Nephron (organoid): Measurements from ENCODE around the gene GSG1L.

ENCODE experiments used
- H3K27ac Mint-ChIP-seq, 3 experiments: 2 replicates each; pipeline ENCODE4 v1.8.0; 2020; ENCODE audit warnings: mixed read lengths in 3 of 3, mild to moderate bottlenecking in 2 of 3, moderate library complexity in 1 of 3
- H3K27me3 Mint-ChIP-seq: 2 replicates; pipeline ENCODE4 v1.8.0; 2021; ENCODE audit warnings: low read depth, mild to moderate bottlenecking, moderate library complexity, mixed read lengths
- H3K36me3 Mint-ChIP-seq: 2 replicates; pipeline ENCODE4 v1.8.0; 2020; ENCODE audit warnings: low read depth, mixed read lengths
- H3K4me1 Mint-ChIP-seq: 2 replicates; pipeline ENCODE4 v1.8.0; 2020; ENCODE audit warnings: mixed read lengths
- H3K4me3 Mint-ChIP-seq, 3 experiments: 2 replicates each; pipeline ENCODE4 v1.8.0; 2020; ENCODE audit warnings: mild to moderate bottlenecking in 3 of 3, mixed read lengths in 3 of 3, moderate library complexity in 2 of 3
- H3K9me3 Mint-ChIP-seq: 2 replicates; pipeline ENCODE4 v1.8.0; 2020; ENCODE audit warnings: mixed read lengths
- CTCF ChIP-seq, 3 experiments: fragments of 200-600 bp; sonication (generic); IDR thresholded peaks; one replicate each; pipeline ENCODE4 v1.5.0; 2021; ENCODE audit warnings: antibody characterized with exemption in 3 of 3; ENCODE audit not compliant: unreplicated experiment in 3 of 3

The GSG1L gene

GRCh38 chr16:27906883-27907282 lies 156.6 kb downstream of the GSG1L start:
- H3K27ac Mint-ChIP-seq = no peak overlapping the region

GRCh38 chr16:27903046-27903655 lies 160.4 kb downstream of the GSG1L start:
- no peak overlapping the region for H3K4me3 Mint-ChIP-seq
- TF ChIP-seq CTCF (IDR thresholded peaks at IDR 0.05; ENCODE audit: unreplicated experiment in 3 of 3) = no peak

More at GRCh38 chr16:27906883-27907282, 156.6 kb downstream of the GSG1L start:
- Mint-ChIP-seq H3K27me3 (peaks cover 8% of the 10 kb centered on the region), H3K36me3 (no peaks in the 10 kb centered on the region), H3K9me3 (no peaks in the 10 kb centered on the region), H3K4me3 (no peak overlapping the region), H3K4me1 (peaks cover 8% of the 10 kb centered on the region)
- TF ChIP-seq CTCF (IDR thresholded peaks at IDR 0.05; ENCODE audit: unreplicated experiment in 3 of 3) = no peak

GRCh38 chr16:27902551-27902950 lies 161.0 kb downstream of the GSG1L start:
- Mint-ChIP-seq H3K4me1 (peaks cover 2% of the 10 kb centered on the region), H3K9me3 (peaks cover 6% of the 10 kb centered on the region), H3K27me3 (peaks cover 19% of the 10 kb centered on the region), H3K36me3 (peaks cover 3% of the 10 kb centered on the region), H3K27ac (no peak overlapping the region), H3K4me3 (no peak overlapping the region)
- no peak for TF ChIP-seq CTCF (IDR thresholded peaks at IDR 0.05; ENCODE audit: unreplicated experiment in 3 of 3)

More at GRCh38 chr16:27903046-27903655, 160.4 kb downstream of the GSG1L start:
- Mint-ChIP-seq H3K27ac (no peak overlapping the region), H3K27me3 (peaks cover 15% of the 10 kb centered on the region), H3K9me3 (peaks cover 3% of the 10 kb centered on the region), H3K4me1 (peaks cover 8% of the 10 kb centered on the region), H3K36me3 (peaks cover 3% of the 10 kb centered on the region)

GRCh38 chr16:27901956-27902355 lies 161.6 kb downstream of the GSG1L start:
- H3K36me3 Mint-ChIP-seq = peaks cover 3% of the 10 kb centered on the region
- no peak for TF ChIP-seq CTCF (IDR thresholded peaks at IDR 0.05; ENCODE audit: unreplicated experiment in 3 of 3)
- no peaks in the 10 kb centered on the region for H3K4me1 Mint-ChIP-seq
- peaks cover 11% of the 10 kb centered on the region for H3K9me3 Mint-ChIP-seq
- no peak overlapping the region for H3K4me3 Mint-ChIP-seq
- H3K27ac Mint-ChIP-seq = no peak overlapping the region
- peaks cover 22% of the 10 kb centered on the region for H3K27me3 Mint-ChIP-seq

GRCh38 chr16:27899736-27900135 lies 163.8 kb downstream of the GSG1L start:
- no peaks in the 10 kb centered on the region for H3K4me1 Mint-ChIP-seq
- no peak for TF ChIP-seq CTCF (IDR thresholded peaks at IDR 0.05; ENCODE audit: unreplicated experiment in 3 of 3)
- H3K4me3 Mint-ChIP-seq = no peak overlapping the region
- H3K9me3 Mint-ChIP-seq = peaks cover 11% of the 10 kb centered on the region
- H3K27ac Mint-ChIP-seq = no peak overlapping the region
- peaks cover 18% of the 10 kb centered on the region for H3K27me3 Mint-ChIP-seq
- H3K36me3 Mint-ChIP-seq = peaks cover 3% of the 10 kb centered on the region

GRCh38 chr16:27894386-27894785 lies 169.1 kb downstream of the GSG1L start:
- peaks cover 11% of the 10 kb centered on the region for H3K9me3 Mint-ChIP-seq
- H3K27ac Mint-ChIP-seq = no peak overlapping the region
- no peak for TF ChIP-seq CTCF (IDR thresholded peaks at IDR 0.05; ENCODE audit: unreplicated experiment in 3 of 3)
- no peak overlapping the region for H3K4me3 Mint-ChIP-seq
- peaks cover 25% of the 10 kb centered on the region for H3K27me3 Mint-ChIP-seq
- H3K36me3 Mint-ChIP-seq = peaks cover 3% of the 10 kb centered on the region
- H3K4me1 Mint-ChIP-seq = no peaks in the 10 kb centered on the region
